ENCODE data around the gene PKN1. TPM values are rescaled to one million over a fixed set of nuclear protein-coding genes. Genes with fewer than 3 reads are reported as not detected.

The PKN1 gene
- total RNA-seq, 1 experiment from 2014 or later, result 170 TPM

DNA sequence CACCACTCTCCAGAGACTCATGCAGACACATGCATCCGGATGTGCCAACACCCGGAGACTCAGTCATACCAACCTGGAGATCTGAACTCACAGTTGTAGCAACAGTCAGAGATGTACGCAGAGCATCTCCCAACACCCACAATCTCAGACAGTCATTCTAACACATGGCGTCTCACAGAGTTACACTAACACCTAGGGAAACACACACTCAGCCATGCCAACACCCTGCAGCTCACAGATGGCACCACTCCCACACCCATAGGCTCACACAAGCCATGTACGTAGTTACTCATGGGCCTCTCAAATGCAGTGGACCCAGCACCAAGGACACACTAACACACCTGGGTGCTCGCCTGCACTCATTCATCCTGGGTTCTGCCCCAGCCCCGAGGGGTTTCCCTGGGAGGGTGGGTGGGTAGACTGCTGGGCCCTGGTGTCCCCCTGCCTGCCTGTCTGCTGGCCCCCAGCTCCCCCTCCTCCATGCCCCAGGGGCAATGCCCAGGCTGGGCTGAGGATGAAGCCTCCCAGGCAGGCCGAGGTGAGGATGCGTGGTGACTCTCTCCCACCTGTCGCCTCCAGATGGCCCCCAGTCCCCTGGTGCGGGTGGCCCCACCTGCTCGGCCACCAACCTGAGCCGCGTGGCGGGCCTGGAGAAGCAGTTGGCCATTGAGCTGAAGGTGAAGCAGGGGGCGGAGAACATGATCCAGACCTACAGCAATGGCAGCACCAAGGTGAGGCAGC is 10.0 kb downstream of the PKN1 start:
- no peak for DNase-seq (ENCODE audit: low spot score)
- Mint-ChIP-seq H3K9me3 (no peaks in the 10 kb centered on the region), H3K27me3 (ENCODE audit: low read depth) (no peaks in the 10 kb centered on the region), H3K4me3 (no peak overlapping the region), H3K27ac (no peak overlapping the region), H3K36me3 (peaks cover 44% of the 10 kb centered on the region), H3K4me1 (peaks cover 8% of the 10 kb centered on the region)
- POLR2A ChIA-PET, result no interaction called here
- CTCF ChIA-PET, result no interaction called here
- ATAC-seq, result no peak
- TF ChIP-seq TP53 (CRISPR knock-in tag; IDR thresholded peaks at IDR 0.05) (no peak), ZNF263 (CRISPR knock-in tag; IDR thresholded peaks at IDR 0.05; ENCODE audit: low read depth) (no peak), FOXK1 (CRISPR knock-in tag; IDR thresholded peaks at IDR 0.05) (no peak), CBFB (CRISPR knock-in tag; IDR thresholded peaks at IDR 0.05; ENCODE audit: low read depth) (no peak)
- TF ChIP-seq, protein P1, sequence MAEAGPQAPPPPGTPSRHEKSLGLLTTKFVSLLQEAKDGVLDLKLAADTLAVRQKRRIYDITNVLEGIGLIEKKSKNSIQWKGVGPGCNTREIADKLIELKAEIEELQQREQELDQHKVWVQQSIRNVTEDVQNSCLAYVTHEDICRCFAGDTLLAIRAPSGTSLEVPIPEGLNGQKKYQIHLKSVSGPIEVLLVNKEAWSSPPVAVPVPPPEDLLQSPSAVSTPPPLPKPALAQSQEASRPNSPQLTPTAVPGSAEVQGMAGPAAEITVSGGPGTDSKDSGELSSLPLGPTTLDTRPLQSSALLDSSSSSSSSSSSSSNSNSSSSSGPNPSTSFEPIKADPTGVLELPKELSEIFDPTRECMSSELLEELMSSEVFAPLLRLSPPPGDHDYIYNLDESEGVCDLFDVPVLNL (CRISPR knock-in tag; IDR thresholded peaks at IDR 0.05; ENCODE audit: borderline replicate concordance, low read depth), result no peak

DNA sequence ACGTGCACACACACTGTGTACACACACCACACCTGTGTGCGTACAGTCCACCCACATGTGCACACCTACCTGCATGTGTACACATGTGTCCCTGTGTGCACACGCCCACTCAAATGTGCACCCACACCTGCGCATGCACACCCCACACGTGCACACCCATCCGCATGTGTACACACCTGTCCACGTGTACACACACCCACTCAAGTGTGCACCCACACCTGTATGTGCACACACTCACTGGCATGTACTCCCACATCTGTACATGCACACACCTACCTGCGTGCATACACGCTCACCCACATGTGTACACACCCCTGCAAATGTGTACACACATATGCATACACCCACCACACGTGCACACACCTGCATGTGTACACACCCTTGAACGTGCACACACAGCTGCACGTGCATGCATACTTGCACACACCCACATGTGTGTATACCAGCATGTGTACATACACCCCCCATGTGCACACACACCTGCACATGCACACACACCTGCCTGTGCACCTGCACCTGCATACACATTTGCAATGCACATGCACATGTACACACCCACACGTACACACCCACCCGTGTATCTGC is 10.6 kb downstream of the PKN1 start:
- no peaks in the 10 kb centered on the region for H3K27me3 Mint-ChIP-seq (ENCODE audit: low read depth)
- ChIA-PET POLR2A (no interaction called here), CTCF (no interaction called here)
- no peak overlapping the region for H3K4me3 Mint-ChIP-seq
- no peaks in the 10 kb centered on the region for H3K9me3 Mint-ChIP-seq
- H3K4me1 Mint-ChIP-seq, result peaks cover 8% of the 10 kb centered on the region
- H3K36me3 Mint-ChIP-seq, result peaks cover 48% of the 10 kb centered on the region
- H3K27ac Mint-ChIP-seq, result no peak overlapping the region
- TF ChIP-seq, protein P2, sequence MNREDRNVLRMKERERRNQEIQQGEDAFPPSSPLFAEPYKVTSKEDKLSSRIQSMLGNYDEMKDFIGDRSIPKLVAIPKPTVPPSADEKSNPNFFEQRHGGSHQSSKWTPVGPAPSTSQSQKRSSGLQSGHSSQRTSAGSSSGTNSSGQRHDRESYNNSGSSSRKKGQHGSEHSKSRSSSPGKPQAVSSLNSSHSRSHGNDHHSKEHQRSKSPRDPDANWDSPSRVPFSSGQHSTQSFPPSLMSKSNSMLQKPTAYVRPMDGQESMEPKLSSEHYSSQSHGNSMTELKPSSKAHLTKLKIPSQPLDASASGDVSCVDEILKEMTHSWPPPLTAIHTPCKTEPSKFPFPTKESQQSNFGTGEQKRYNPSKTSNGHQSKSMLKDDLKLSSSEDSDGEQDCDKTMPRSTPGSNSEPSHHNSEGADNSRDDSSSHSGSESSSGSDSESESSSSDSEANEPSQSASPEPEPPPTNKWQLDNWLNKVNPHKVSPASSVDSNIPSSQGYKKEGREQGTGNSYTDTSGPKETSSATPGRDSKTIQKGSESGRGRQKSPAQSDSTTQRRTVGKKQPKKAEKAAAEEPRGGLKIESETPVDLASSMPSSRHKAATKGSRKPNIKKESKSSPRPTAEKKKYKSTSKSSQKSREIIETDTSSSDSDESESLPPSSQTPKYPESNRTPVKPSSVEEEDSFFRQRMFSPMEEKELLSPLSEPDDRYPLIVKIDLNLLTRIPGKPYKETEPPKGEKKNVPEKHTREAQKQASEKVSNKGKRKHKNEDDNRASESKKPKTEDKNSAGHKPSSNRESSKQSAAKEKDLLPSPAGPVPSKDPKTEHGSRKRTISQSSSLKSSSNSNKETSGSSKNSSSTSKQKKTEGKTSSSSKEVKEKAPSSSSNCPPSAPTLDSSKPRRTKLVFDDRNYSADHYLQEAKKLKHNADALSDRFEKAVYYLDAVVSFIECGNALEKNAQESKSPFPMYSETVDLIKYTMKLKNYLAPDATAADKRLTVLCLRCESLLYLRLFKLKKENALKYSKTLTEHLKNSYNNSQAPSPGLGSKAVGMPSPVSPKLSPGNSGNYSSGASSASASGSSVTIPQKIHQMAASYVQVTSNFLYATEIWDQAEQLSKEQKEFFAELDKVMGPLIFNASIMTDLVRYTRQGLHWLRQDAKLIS (CRISPR knock-in tag; IDR thresholded peaks at IDR 0.05; ENCODE audit: borderline replicate concordance), result no peak
- TF ChIP-seq, protein P3, sequence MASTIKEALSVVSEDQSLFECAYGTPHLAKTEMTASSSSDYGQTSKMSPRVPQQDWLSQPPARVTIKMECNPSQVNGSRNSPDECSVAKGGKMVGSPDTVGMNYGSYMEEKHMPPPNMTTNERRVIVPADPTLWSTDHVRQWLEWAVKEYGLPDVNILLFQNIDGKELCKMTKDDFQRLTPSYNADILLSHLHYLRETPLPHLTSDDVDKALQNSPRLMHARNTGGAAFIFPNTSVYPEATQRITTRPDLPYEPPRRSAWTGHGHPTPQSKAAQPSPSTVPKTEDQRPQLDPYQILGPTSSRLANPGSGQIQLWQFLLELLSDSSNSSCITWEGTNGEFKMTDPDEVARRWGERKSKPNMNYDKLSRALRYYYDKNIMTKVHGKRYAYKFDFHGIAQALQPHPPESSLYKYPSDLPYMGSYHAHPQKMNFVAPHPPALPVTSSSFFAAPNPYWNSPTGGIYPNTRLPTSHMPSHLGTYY (CRISPR knock-in tag; IDR thresholded peaks at IDR 0.05), result no peak
- no peak for TF ChIP-seq SMAD4 (CRISPR knock-in tag; IDR thresholded peaks at IDR 0.05)
- TF ChIP-seq, protein P4, sequence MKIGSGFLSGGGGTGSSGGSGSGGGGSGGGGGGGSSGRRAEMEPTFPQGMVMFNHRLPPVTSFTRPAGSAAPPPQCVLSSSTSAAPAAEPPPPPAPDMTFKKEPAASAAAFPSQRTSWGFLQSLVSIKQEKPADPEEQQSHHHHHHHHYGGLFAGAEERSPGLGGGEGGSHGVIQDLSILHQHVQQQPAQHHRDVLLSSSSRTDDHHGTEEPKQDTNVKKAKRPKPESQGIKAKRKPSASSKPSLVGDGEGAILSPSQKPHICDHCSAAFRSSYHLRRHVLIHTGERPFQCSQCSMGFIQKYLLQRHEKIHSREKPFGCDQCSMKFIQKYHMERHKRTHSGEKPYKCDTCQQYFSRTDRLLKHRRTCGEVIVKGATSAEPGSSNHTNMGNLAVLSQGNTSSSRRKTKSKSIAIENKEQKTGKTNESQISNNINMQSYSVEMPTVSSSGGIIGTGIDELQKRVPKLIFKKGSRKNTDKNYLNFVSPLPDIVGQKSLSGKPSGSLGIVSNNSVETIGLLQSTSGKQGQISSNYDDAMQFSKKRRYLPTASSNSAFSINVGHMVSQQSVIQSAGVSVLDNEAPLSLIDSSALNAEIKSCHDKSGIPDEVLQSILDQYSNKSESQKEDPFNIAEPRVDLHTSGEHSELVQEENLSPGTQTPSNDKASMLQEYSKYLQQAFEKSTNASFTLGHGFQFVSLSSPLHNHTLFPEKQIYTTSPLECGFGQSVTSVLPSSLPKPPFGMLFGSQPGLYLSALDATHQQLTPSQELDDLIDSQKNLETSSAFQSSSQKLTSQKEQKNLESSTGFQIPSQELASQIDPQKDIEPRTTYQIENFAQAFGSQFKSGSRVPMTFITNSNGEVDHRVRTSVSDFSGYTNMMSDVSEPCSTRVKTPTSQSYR (CRISPR knock-in tag; IDR thresholded peaks at IDR 0.05), result no peak
- no peak for TF ChIP-seq CBFB (CRISPR knock-in tag; IDR thresholded peaks at IDR 0.05; ENCODE audit: low read depth)
- TF ChIP-seq, protein P5, sequence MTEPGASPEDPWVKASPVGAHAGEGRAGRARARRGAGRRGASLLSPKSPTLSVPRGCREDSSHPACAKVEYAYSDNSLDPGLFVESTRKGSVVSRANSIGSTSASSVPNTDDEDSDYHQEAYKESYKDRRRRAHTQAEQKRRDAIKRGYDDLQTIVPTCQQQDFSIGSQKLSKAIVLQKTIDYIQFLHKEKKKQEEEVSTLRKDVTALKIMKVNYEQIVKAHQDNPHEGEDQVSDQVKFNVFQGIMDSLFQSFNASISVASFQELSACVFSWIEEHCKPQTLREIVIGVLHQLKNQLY (CRISPR knock-in tag; IDR thresholded peaks at IDR 0.05), result no peak
- ATAC-seq, result no peak
- no peak for DNase-seq (ENCODE audit: low spot score)

Measured in WTC11 (cell line).